Left hindlimb (tissue), 1 donor: ENCODE measurements around the gene GATA2.

Experiments used
- DNase-seq: peaks from one replicate; pipeline ENCODE4 v3.0.0-alpha.2; 2018

The GATA2 gene

GRCh38 chr3:128472449-128473179 is 20.4 kb downstream of the GATA2 start:
- DNase-seq, result no peak

GRCh38 chr3:128471720-128472119 is 21.3 kb downstream of the GATA2 start:
- no peak for DNase-seq

- DNase-seq, result no peak
Observed at GRCh38 chr3:128471110-128471509, 21.9 kb downstream of the GATA2 start.

- no peak for DNase-seq
Observed at GRCh38 chr3:128470134-128470899, 22.7 kb downstream of the GATA2 start.

GRCh38 chr3:128469556-128469955 is 23.4 kb downstream of the GATA2 start:
- no peak for DNase-seq

GRCh38 chr3:128468791-128469527 is 24.0 kb downstream of the GATA2 start:
- DNase-seq, result no peak

- no peak for DNase-seq
Observed at GRCh38 chr3:128468285-128468790, 24.7 kb downstream of the GATA2 start.

- no peak for DNase-seq
Observed at GRCh38 chr3:128466840-128467541, 26.0 kb downstream of the GATA2 start, which contains the start of gene DNAJB8. TSS of gene DNAJB8 (minus strand) at chr3:128466890. CDS start at chr3:128463245, 3,645 bp downstream.

GRCh38 chr3:128464702-128465101 is 28.3 kb downstream of the GATA2 start:
- DNase-seq, result no peak

GRCh38 chr3:128464188-128464587 is 28.8 kb downstream of the GATA2 start:
- DNase-seq, result no peak

GRCh38 chr3:128463771-128464170 is 29.2 kb downstream of the GATA2 start:
- DNase-seq, result no peak

- no peak for DNase-seq
Observed at GRCh38 chr3:128463354-128463753, 29.6 kb downstream of the GATA2 start.

- DNase-seq, result no peak
Observed at GRCh38 chr3:128462931-128463330, 30.1 kb downstream of the GATA2 start.

- no peak for DNase-seq
Observed at GRCh38 chr3:128462341-128462910, 30.6 kb downstream of the GATA2 start.

GRCh38 chr3:128461731-128462130 is 31.3 kb downstream of the GATA2 start:
- no peak for DNase-seq

GRCh38 chr3:128459461-128459820 is 33.6 kb downstream of the GATA2 start:
- no peak for DNase-seq

- DNase-seq, result no peak
Observed at GRCh38 chr3:128458746-128459460, 34.1 kb downstream of the GATA2 start.

GRCh38 chr3:128457937-128458336 is 35.1 kb downstream of the GATA2 start:
- DNase-seq, result no peak

- DNase-seq, result no peak
Observed at GRCh38 chr3:128456776-128457715, 36.0 kb downstream of the GATA2 start.
